K562 (cell line): ENCODE data around the gene ALK. TPM values are rescaled to one million over a fixed set of nuclear protein-coding genes. Genes with fewer than 3 reads are reported as not detected.

Experiments used
- ATAC-seq: fragments of 200-7000 bp; cut with Tn5 transposase; 3 replicates; pipeline ENCODE4 v1.9.1; 2020; ENCODE audit warnings: moderate library complexity
- BruUV-seq: library from RNA; stranded (reverse); fragments of 400-500 nt; replicated peaks from 2 replicates; lab custom pipeline; 2021; lab: Mats Ljungman, UMichigan
- CTCF ChIA-PET: fragments of 300-600 bp; formaldehyde crosslinking; extraction: SDS; loops from one replicate; lab custom pipeline; 2021; ENCODE audit warnings: low intra/inter-chr PET ratio; lab: Yijun Ruan, JAX
- POLR2A ChIA-PET: fragments of 300-600, 350-650 bp; sonication (Branson Sonifier 250); formaldehyde crosslinking; extraction: SDS; loops from one replicate; lab custom pipeline; 2021; ENCODE audit warnings: antibody characterized with exemption, inconsistent platforms; lab: Yijun Ruan, JAX
- DNase-seq, 4 experiments: peaks; one replicate each; pipeline versions ENCODE4 v3.0.0 to v3.0.0-alpha.2; 2011 to 2018; ENCODE audit warnings: low spot score in 3 of 4, mixed read lengths in 3 of 4; ENCODE audit errors: extremely low read depth in 1 of 4
- FAIRE-seq: peaks from 2 replicates; lab custom pipeline; 2011; peaks lifted over from hg19 to GRCh38; lab: Jason Lieb, UNC
- H2AFZ ChIP-seq: 2 replicates; pipeline ENCODE4 v1.6.0; 2011; ENCODE audit warnings: low read depth, low read length, control low read depth, inconsistent platforms
- H3K27ac ChIP-seq: fragments of 200-600 bp; 3 replicates; pipeline ENCODE4 v1.8.0; 2011; ENCODE audit warnings: low read depth, mild to moderate bottlenecking, control low read depth, inconsistent platforms, low read length, moderate library complexity, mixed read lengths; ENCODE audit errors: extremely low read depth
- H3K27me3 ChIP-seq, 2 experiments: fragments of 300-600 bp in 1 of 2; 2 replicates in 1 of 2; 3 replicates in 1 of 2; pipeline versions ENCODE4 v1.6.0 to v1.8.0; 2011; ENCODE audit warnings: inconsistent platforms in 2 of 2, low read length in 2 of 2, mild to moderate bottlenecking in 1 of 2, mixed read lengths in 1 of 2, moderate library complexity in 1 of 2; ENCODE audit not compliant: control insufficient read depth in 2 of 2, insufficient read depth in 2 of 2
- H3K36me3 ChIP-seq: fragments of 300-600 bp; 3 replicates; pipeline ENCODE4 v1.8.0; 2011; ENCODE audit warnings: mild to moderate bottlenecking, low read length, inconsistent platforms; ENCODE audit not compliant: control insufficient read depth, insufficient read depth
- H3K4me1 ChIP-seq, 2 experiments: fragments of 200-600 bp in 1 of 2; replicated peaks in 1 of 2; 2 replicates in 1 of 2; 3 replicates in 1 of 2; pipeline versions ENCODE4 v1.5.1 to v1.8.0; 2011; ENCODE audit warnings: inconsistent platforms in 2 of 2, low read length in 2 of 2, mild to moderate bottlenecking in 1 of 2, mixed read lengths in 1 of 2, moderate library complexity in 1 of 2; ENCODE audit not compliant: control insufficient read depth in 2 of 2, insufficient read depth in 2 of 2
- H3K4me2 ChIP-seq: 2 replicates; pipeline ENCODE4 v1.6.1; 2011; ENCODE audit warnings: low read length, control low read depth, inconsistent platforms, mixed read lengths; ENCODE audit not compliant: insufficient read depth
- H3K4me3 ChIP-seq: fragments of 200-600 bp; sonication (generic), shearing (Covaris generic); 2 replicates; pipeline ENCODE4 v1.5.1; 2016; ENCODE audit warnings: control low read depth, inconsistent platforms
- H3K79me2 ChIP-seq: fragments of 200-600 bp; 3 replicates; pipeline ENCODE4 v1.8.0; 2011; ENCODE audit warnings: low read length, inconsistent platforms; ENCODE audit not compliant: control insufficient read depth, insufficient read depth
- H3K9ac ChIP-seq, 2 experiments: 2 replicates each; pipeline versions ENCODE4 v1.6.0 to v1.6.1; 2011; ENCODE audit warnings: low read depth in 2 of 2, low read length in 2 of 2, control low read depth in 1 of 2, inconsistent platforms in 1 of 2, mild to moderate bottlenecking in 1 of 2, mixed read lengths in 1 of 2; ENCODE audit not compliant: insufficient read depth in 1 of 2
- H3K9me1 ChIP-seq: one replicate; pipeline ENCODE4 v1.6.0; 2011; ENCODE audit warnings: inconsistent platforms, mild to moderate bottlenecking, low read length, moderate library complexity; ENCODE audit not compliant: control insufficient read depth, insufficient read depth
- H3K9me3 ChIP-seq: replicated peaks from 2 replicates; pipeline ENCODE4 v1.5.1; 2011; ENCODE audit warnings: low read depth, low read length, inconsistent platforms; ENCODE audit not compliant: control insufficient read depth, insufficient read depth
- H4K20me1 ChIP-seq: replicated peaks from 2 replicates; pipeline ENCODE4 v1.6.1; 2011; ENCODE audit warnings: low read length, inconsistent platforms, mixed read lengths; ENCODE audit not compliant: control insufficient read depth, insufficient read depth
- CHD1 ChIP-seq: fragments of 200-600 bp; sonication (generic); IDR thresholded peaks from one replicate; pipeline ENCODE4 v1.6.1; 2012; ENCODE audit warnings: mild to moderate bottlenecking, moderate library complexity, low read length, inconsistent platforms
- EGR1 ChIP-seq: fragments of 450-650 bp; conservative IDR thresholded peaks from 2 replicates; pipeline ENCODE4 v1.6.1; 2017; ENCODE audit warnings: mild to moderate bottlenecking
- FOSL1 ChIP-seq: fragments of 200-800 bp; sonication (Bioruptor generic); conservative IDR thresholded peaks from 2 replicates; pipeline ENCODE4 v1.6.1; 2016; ENCODE audit warnings: missing genetic modification characterization, missing compliant biosample characterization
- FOXO4 ChIP-seq: fragments of 450-650 bp; formaldehyde crosslinking; IDR thresholded peaks from 2 replicates; pipeline ENCODE4 v1.4.0; 2020; ENCODE audit warnings: mild to moderate bottlenecking, moderate library complexity
- HDAC2 ChIP-seq: fragments of 450-650 bp; IDR thresholded peaks from 2 replicates; pipeline ENCODE4 v1.6.1; 2016; ENCODE audit warnings: mild to moderate bottlenecking
- KLF13 ChIP-seq: fragments of 450-650 bp; IDR thresholded peaks from 2 replicates; pipeline ENCODE4 v1.6.1; 2016; ENCODE audit warnings: missing genetic modification characterization, low read depth, mild to moderate bottlenecking, missing compliant biosample characterization, moderate library complexity, borderline replicate concordance
- MTF1 ChIP-seq: fragments of 250-450 bp; sonication (Bioruptor Pico); IDR thresholded peaks from 2 replicates; pipeline ENCODE4 v1.9.0; 2021; ENCODE audit warnings: moderate library complexity, mild to moderate bottlenecking, inconsistent platforms, borderline replicate concordance
- NRF1 ChIP-seq, 2 experiments: fragments of 450-650 bp; IDR thresholded peaks in 1 of 2; conservative IDR thresholded peaks in 1 of 2; 2 replicates each; pipeline ENCODE4 v1.6.1; 2014; ENCODE audit warnings: mild to moderate bottlenecking in 2 of 2
- SAFB2 ChIP-seq: fragments of 200-400 bp; formaldehyde crosslinking; IDR thresholded peaks from 2 replicates; pipeline ENCODE4 v1.6.1; 2018; ENCODE audit warnings: borderline replicate concordance, low read length, low read depth, moderate library complexity; ENCODE audit not compliant: severe bottlenecking
- SFPQ ChIP-seq: fragments of 200-400 bp; formaldehyde crosslinking; IDR thresholded peaks from 2 replicates; pipeline ENCODE4 v1.6.1; 2017; ENCODE audit warnings: mild to moderate bottlenecking, low read depth, low read length, moderate library complexity
- SIX5 ChIP-seq, 2 experiments: IDR thresholded peaks; 2 replicates each; pipeline ENCODE4 v1.6.1; 2011; ENCODE audit warnings: low read length in 2 of 2, borderline replicate concordance in 1 of 2, low read depth in 1 of 2, mild to moderate bottlenecking in 1 of 2, moderate library complexity in 1 of 2; ENCODE audit not compliant: insufficient read depth in 1 of 2
- SMARCA4 ChIP-seq: fragments of 450-650 bp; IDR thresholded peaks from 2 replicates; pipeline ENCODE4 v1.6.1; 2016
- SP1 ChIP-seq: sonication (generic); formaldehyde crosslinking; IDR thresholded peaks from 2 replicates; pipeline ENCODE4 v1.8.1; 2022; ENCODE audit warnings: mild to moderate bottlenecking, missing genetic modification reagents
- SP2 ChIP-seq: IDR thresholded peaks from 2 replicates; pipeline ENCODE4 v1.6.1; 2011; ENCODE audit warnings: mild to moderate bottlenecking, low read depth, low read length, moderate library complexity; ENCODE audit not compliant: poor library complexity, severe bottlenecking; ENCODE audit errors: extremely low read depth
- STAT5A ChIP-seq: IDR thresholded peaks from 2 replicates; pipeline ENCODE4 v1.6.1; 2012; ENCODE audit warnings: low read length, inconsistent platforms, borderline replicate concordance
- SUPT5H ChIP-seq: fragments of 450-650 bp; IDR thresholded peaks from 2 replicates; pipeline ENCODE4 v1.6.1; 2016
- ZBTB26 ChIP-seq: fragments of 450-650 bp; formaldehyde crosslinking; IDR thresholded peaks from 2 replicates; pipeline ENCODE4 v1.4.0; 2022; ENCODE audit warnings: missing genetic modification characterization
- ZNF311 ChIP-seq: fragments of 250-450 bp; sonication (Bioruptor Pico); IDR thresholded peaks from 2 replicates; pipeline ENCODE4 v1.4.0; 2020; ENCODE audit warnings: mild to moderate bottlenecking, moderate library complexity
- ZNF696 ChIP-seq: fragments of 250-450 bp; sonication (Bioruptor Pico); conservative IDR thresholded peaks from 2 replicates; pipeline ENCODE4 v1.4.0; 2020; ENCODE audit warnings: mild to moderate bottlenecking, moderate library complexity
- WGBS: fragments of 100-300 bp; shearing (Covaris generic); methylation state at CpG from one replicate; pipeline ENCODE4 v1.1.6; 2016; ENCODE audit warnings: low coverage, mixed read lengths; ENCODE audit not compliant: insufficient coverage; ENCODE audit errors: missing lambda C conversion rate; 5-methylcytosine and 5-hydroxymethylcytosine counted together
- in situ Hi-C: fragments of 300-500 bp; cut with MboI; formaldehyde crosslinking; loops from 4 replicates; pipeline ENCODE4 v1.15.0; 2018; ENCODE audit warnings: inconsistent platforms, mixed read lengths
- intact Hi-C: fragments of 100-400 bp; cut with micrococcal nuclease; formaldehyde crosslinking; loops from 2 replicates; pipeline ENCODE4 v1.14.2; 2022
- polyA plus RNA-seq, 8 experiments: library from polyadenylated mRNA; depleted of rRNA in 4 of 8; stranded (reverse) in 5 of 8; unstranded in 3 of 8; fragments of >200 nt; fragmentation: Nextera tagmentation in 2 of 8; fragmentation: Illumina TruSeq in 1 of 8; extraction: Ambion mirVana in 2 of 8; extraction: Trizol in 1 of 8; gene quantifications; 2 replicates each; pipeline versions ENCODE4 v1.2.1 to v1.2.3, GENCODE V29; 2011 to 2014; ENCODE audit warnings: inconsistent platforms in 1 of 8, missing spikeins in 1 of 8
- total RNA-seq, 7 experiments: library from RNA; depleted of rRNA in 6 of 7; stranded (reverse); fragments of >200 nt in 6 of 7; fragmentation: Illumina TruSeq in 2 of 7; extraction: Trizol in 2 of 7; gene quantifications; 2 replicates each; pipeline versions ENCODE4 v1.2.1 to v1.2.3, GENCODE V29; 2011 to 2021; ENCODE audit warnings: low replicate concordance in 1 of 7
- TF ChIP-seq, protein P1 (sequence below): sonication (generic); formaldehyde crosslinking; IDR thresholded peaks from 2 replicates; pipeline ENCODE4 v1.9.0; 2022; ENCODE audit warnings: mild to moderate bottlenecking, missing genetic modification reagents

ALK gene
- total and polyA plus RNA-seq, 9 of the 15 experiments (the other 6 are each of a cell fraction or from before 2014, with no cell fraction given), result not detected

GRCh38 chr2:29559578-29559977, 361.8 kb downstream of the ALK start:
- 0% methylated on average over 1 of the region's 1 CpG for WGBS
- intact Hi-C loops, result no loop called here
- H3K4me1 ChIP-seq, result no peaks in the 10 kb centered on the region
- POLR2A ChIA-PET, result no interaction called here
- H3K4me2 ChIP-seq, result no peak overlapping the region
- FAIRE-seq (no peak), DNase-seq (no peak), ATAC-seq (no peak)
- H4K20me1 ChIP-seq, result no peaks in the 10 kb centered on the region
- CTCF ChIA-PET, result no interaction called here
- H3K9me3 ChIP-seq, result no peaks in the 10 kb centered on the region
- no peak overlapping the region for H3K4me3 ChIP-seq
- no peak overlapping the region for H2AFZ ChIP-seq
- no TSS peak for BruUV-seq
- H3K27me3 ChIP-seq, result no peaks in the 10 kb centered on the region
- H3K9ac ChIP-seq, result no peak overlapping the region
- no peaks in the 10 kb centered on the region for H3K79me2 ChIP-seq
- no peaks in the 10 kb centered on the region for H3K36me3 ChIP-seq
- TF ChIP-seq SUPT5H, result no peak
- no peak for TF ChIP-seq HDAC2
- no peak for TF ChIP-seq MTF1 (CRISPR knock-in tag)
- no peak for TF ChIP-seq SAFB2
- TF ChIP-seq FOXO4 (CRISPR knock-in tag), result no peak
- TF ChIP-seq ZNF311 (CRISPR knock-in tag), result no peak
- no peak for TF ChIP-seq EGR1
- no peak for TF ChIP-seq KLF13 (tag)
- TF ChIP-seq ZNF696 (CRISPR knock-in tag), result no peak
- no peak for TF ChIP-seq ZBTB26
- TF ChIP-seq SFPQ, result no peak
- TF ChIP-seq SMARCA4, result no peak
- no peak for TF ChIP-seq NRF1 (conservative IDR thresholded peaks at IDR 0.05 in 1 of 2, IDR thresholded peaks at IDR 0.05 in 1 of 2)
- no peak for TF ChIP-seq SP1 (CRISPR knock-in tag)
- no peak for TF ChIP-seq SIX5 (IDR thresholded peaks at IDR 0.05; ENCODE audit: borderline replicate concordance in 1 of 2, insufficient read depth in 1 of 2, low read depth in 1 of 2, low read length in 2 of 2)
- no peak for TF ChIP-seq STAT5A
- no peak for TF ChIP-seq SP2
- no peak for TF ChIP-seq FOSL1 (tag)
- TF ChIP-seq CHD1, result no peak
- TF ChIP-seq, protein P1, sequence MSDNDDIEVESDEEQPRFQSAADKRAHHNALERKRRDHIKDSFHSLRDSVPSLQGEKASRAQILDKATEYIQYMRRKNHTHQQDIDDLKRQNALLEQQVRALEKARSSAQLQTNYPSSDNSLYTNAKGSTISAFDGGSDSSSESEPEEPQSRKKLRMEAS, result no peak
- TF ChIP-seq, all 486 proteins: peak for 0
- no peak overlapping the region for H3K27ac ChIP-seq
- in situ Hi-C loops, result no loop called here
- H3K9me1 ChIP-seq, result no peaks in the 10 kb centered on the region
